CD4-positive, alpha-beta T cell treated with Interleukin-21 for 1 hour (primary cell): ENCODE data around the gene ZDHHC12.

Source experiments
- DNase-seq: peaks from one replicate; pipeline ENCODE4 v3.0.0-alpha.2; 2020

ZDHHC12 gene, protein sequence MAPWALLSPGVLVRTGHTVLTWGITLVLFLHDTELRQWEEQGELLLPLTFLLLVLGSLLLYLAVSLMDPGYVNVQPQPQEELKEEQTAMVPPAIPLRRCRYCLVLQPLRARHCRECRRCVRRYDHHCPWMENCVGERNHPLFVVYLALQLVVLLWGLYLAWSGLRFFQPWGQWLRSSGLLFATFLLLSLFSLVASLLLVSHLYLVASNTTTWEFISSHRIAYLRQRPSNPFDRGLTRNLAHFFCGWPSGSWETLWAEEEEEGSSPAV

DNA sequence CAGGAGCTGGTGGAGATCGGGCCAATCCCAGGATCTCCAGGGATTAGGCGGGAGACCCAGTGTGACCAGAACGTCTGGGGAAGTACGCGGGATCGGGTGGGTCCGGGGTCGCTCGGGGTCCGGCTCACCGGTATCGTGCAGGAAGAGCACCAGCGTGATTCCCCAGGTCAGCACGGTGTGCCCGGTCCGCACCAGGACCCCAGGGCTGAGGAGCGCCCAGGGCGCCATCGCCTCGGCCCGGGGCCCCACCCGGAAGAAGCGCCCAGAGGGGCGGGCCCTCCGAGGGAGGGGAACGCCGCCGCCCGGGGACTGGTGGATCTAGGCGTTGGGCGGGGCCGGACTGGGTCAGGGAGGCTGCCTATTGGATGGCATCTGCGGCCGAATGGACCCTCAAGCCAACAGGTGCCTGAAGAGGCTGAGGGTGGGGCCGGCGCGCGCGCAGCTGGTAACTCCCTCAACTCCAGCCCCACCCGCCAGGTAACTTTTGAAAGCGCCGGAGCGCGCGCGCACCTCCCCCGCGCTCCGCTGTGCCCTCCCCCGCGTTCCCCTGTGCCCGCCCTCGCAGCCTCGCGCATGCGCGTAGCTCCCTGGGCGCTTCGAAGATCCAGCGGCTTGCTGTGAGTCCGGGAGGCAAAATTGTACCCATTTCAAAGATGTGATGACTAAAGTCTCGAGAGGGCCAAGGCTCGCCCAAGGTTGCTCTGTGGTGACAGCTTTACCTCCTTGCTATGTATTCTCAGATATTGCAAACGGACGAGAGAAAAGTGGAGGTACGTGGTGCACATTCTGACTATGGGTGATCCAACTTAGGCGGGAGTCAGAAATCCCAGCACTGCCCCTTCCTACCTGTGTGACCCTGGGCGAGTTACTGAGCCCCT is at the start of gene ZDHHC12:
TSS of gene ZDHHC12 (minus strand) at position 262 of the 878 bp plus-strand sequence. CDS start at position 228, 34 bp downstream.
- peak; percentile 99 for DNase-seq

DNA sequence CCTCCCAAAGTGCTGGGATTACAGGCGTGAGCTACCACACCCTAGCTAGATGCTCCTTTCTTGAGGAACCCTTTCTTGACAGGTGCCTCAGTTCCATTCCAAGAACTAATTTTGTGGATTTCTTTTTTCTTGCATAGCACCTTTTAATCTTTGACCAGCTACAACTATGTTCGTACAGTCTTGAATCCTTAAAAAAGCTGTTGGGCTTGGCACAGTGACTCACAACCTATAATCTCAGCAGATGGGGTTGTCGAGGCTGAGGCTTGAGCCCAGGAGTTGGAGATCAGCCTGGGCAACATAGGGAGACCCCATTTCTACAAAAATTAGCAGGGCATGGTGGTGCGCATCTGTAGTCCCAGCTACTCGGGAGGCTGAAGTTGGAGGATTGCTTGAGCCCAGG is 49.1 kb upstream of the ZDHHC12 start:
- no peak for DNase-seq

DNA sequence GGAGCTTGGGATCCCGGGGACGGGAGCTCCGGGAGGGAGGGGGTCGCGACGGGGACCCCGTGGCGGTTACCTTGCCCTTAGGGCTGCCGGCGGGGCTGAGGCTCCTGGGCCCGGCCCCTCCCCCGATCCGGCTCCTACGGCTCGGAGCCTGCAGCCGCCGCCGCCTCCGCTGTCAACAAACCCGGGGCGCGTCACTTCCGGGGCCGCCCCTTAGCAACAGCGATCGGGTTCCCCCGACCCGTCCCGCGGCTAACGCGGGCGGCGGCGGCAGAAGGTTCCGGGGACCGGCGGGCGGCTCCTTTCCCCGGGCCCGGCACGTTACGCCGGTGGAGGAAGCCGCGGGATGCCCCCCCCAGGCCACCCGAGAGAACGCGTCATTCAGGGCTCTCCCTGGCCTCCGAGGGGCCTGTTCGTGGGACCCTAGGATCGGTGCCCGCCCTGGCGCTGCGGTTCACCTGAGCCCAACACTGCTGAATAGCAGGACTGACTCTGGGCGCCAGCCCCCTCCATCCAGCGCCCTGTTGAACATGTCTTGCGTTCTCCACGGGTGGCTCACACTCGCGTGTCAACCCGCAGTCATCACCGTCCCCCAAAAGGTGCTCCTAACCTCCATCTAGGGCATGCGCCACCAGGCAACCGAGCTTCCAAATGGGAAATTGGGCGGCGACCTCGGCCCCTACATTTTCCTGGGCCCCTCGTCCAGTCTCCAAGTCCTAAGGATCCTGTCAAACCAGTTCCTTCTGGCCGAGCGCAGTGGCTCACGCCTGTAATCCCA is 48.0 kb upstream of the ZDHHC12 start, which contains the start of gene ZER1:
TSS of gene ZER1 (minus strand) at position 183 of the 775 bp plus-strand sequence. CDS start 16,362 bp downstream, outside the sequence.
- peak; percentile 93 for DNase-seq

DNA sequence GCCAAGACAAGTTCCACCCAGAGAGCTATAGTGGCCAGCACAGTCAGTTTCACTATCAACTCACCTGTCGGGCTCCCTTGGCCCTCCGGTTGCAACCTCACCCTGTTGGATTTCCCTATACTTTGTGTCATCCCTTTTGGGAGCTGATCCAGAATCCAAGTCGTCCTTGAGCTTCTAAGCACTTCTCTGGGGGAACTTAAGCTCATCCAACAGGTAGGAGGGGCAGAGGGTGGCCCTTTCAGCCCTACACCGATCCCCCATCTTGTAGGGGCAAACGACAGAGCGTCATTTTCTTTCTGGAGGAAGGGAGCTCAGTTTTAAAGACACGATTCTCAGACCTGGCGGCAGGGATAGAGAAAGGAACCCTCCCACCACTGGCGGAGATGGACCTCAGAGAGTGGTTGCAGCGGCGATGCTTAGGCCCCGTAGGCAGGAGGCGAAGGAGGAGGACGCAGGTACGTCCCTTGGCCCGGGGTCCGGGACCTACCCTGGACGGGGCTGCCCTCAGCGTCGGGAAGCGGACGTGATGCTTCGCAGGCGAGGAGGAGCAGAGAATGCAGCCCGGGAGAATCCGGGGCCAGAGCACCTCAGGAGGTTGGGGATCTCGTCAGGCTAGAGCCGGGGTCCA is 47.3 kb upstream of the ZDHHC12 start:
- DNase-seq: peak; percentile 30

DNA sequence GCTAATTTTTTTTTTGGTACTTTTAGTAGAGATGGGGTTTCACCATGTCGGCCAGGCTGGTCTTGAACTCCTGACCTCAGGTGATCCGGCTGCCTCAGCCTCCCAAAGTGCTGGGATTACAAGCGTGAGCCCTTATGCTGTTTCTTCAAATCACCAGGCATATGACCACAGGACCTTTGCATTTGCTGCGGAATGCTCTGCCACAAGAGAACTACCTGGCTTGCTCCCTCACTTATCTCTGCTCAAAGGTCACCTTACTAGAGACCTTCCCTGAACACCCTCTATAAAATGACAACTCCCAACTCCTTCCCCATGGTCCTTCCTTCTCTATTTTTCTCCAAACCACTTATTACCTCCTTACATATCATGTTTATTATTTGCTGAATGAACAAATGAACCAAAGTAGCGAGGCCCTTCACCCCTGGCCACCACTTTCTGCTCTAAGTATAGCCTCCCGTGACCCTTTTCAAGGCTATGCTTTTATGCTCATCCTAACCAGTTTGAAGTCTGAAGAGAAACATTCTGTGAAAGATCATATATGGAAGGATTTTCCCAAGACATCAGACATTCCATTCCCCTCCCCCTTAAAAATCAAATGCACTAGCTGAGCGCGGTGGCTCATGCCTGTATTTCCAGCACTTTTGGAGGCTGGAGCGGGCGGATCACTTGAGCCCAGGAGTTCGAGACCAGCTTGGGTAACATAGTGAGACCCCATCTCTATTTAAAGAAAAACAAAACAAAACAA is 46.5 kb upstream of the ZDHHC12 start:
- DNase-seq: no peak

DNA sequence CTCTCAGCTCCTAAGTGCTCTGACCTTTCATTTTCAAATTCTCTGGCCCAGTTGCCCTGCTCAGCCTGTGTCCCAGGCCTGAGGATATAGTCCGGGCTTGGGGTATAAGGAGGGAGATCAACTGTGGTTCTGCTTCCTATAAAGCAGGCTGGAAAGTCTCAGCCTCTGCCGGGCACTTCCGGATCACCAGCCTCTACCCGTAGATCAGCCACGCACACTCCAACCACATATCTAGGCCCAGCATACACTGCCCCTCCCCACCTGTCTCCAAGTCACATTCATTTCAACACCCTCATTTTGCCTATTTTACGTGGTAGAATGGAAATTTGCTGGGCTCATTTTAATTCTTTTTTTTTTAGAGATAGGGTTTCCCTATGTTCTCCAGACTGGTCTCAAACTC is 44.7 kb upstream of the ZDHHC12 start:
- DNase-seq: no peak

DNA sequence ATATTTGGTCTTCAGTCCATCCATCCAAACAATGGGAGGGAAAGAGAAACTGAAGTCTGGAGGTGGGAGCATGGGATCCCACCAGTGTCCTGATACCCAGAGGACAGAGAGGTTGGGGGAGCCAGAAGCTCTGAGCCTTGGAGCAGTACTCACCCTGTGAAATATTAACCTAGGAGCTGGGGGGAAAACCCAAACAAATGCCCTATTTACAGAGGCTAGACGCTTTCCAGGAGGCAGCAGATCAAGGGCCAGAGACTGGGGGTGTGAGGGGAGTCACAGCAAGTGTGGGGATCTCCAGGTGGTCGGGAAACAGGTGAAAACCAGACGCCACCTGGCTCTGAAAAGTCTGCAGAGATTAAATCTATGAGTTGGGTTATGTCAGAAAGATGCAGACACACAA is 41.6 kb upstream of the ZDHHC12 start:
- no peak for DNase-seq

DNA sequence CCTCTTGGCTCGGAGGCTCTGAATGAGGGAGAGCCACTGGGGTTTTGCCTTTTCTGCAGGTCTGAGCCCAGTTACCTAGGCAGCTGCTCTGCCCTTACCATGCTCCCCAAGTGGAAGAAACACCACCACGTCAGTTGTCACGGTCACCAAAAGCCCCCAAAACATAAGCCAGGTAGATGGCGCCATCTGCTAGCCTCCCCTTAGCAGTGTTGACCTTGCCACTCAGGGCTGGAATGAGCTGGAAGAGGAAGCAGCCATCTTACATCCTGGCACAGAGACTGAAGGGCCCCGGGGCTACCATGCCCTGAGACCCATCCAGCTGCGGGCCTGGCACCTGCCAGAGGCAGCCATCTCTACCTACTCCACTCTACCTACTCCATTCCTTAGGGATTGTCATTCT is 40.4 kb upstream of the ZDHHC12 start:
- DNase-seq: peak; percentile 6

DNA sequence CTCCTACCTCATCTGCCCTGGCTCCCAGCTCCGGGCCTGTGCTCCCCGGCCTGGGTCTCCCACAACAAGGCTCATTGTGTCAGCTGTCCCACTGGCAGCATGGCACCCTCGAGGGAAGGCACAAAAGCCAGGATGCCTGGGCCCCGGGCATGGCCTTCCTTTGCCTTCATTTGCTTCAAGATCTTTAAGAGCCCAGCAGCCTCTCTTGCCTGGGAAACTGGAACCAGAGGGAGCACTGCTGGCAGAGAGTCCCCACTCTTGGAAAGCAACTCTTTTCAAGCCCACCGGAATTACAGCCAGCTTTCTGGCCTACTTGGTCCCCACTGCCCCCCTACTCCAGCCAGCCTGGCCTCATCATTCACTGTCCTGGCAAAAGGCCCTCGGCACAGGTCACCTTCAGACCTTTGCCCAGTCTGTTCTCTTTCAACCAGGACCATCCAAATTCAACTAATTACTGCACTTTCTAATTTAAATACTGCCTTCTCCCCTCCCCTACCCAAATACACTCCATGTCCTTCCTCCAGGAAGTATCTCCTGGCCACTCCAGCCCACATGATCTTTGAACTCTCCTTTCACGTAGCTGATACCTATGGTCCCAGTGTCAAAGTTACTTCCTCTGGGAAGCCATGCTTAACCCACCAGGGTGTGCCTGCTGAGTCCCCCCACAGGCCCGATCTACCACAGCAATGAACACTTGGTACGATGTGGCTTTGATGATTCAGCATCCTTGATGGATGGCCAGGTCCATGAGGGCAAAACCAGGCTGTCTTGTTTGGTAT is 38.9 kb upstream of the ZDHHC12 start:
- DNase-seq: no peak

DNA sequence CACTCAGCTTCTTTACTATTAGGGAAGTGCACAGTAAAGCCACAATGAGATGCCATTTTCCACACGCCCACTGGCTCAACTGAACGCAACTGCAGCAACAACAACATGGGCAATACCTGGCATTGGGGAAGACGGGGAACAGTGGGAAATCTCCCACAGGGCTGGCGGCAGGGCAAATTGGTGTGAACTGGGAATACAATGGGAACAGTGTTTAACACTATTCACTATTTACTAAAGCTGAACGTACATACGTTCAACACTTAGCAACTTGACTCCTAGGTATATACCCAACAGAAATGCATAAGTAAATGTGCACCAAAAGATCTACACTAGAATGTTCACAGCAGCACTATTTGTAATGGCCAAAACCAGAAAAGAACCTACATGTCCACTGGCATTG is 33.7 kb upstream of the ZDHHC12 start:
- DNase-seq: no peak

DNA sequence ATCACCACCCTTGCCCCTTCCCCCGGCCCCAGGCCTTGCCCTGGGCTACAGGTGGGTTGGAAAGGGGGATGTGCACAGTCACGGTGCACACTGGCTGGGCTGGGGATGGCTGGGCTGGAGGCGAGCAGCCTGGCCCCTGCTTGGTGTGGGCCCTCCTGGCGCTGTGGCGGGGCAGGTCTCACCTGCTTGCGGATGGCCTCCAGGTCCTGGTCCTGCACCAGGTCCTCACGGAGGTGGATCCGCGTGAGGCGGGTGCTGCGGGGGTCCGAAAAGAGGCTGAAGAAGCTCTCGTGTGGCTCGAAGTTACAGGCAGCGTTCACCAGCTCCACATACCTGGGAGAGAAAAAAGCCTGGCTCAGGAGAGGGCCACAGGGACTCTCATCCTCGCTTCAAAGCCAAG is 29.7 kb upstream of the ZDHHC12 start:
- no peak for DNase-seq

DNA sequence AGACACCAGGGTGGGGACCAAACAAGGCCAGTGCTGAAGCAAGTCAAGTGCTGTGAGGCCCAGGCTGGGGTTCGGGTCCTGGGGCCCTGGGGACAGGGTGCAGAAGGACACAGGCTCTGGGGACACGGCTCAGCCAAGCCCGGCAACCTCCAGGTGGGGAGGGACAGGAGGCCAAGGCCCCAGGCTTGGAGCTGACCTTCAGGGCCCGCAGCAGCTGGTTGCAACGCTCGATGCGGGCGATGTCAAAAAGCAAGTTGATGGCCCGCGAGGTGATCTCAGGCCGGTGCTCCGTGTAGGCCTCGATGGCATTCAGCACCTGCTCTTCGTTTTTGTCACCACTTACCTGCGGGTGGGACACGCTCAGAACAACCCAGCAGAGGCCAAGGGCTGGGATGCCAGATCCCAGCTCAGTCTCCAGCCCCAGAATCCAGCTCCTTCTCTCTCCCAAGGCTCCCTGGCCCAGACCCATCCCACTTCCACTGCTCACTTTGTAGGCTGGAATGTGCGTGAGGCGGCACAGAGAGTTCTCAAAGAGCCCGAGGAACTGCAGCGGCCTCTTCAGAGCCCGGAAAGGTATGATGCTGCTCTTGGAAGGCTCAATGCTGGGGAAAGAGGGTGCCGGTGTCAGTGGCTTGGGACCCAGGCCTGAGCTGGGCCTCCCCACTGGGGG is 27.1 kb upstream of the ZDHHC12 start:
- DNase-seq: no peak

DNA sequence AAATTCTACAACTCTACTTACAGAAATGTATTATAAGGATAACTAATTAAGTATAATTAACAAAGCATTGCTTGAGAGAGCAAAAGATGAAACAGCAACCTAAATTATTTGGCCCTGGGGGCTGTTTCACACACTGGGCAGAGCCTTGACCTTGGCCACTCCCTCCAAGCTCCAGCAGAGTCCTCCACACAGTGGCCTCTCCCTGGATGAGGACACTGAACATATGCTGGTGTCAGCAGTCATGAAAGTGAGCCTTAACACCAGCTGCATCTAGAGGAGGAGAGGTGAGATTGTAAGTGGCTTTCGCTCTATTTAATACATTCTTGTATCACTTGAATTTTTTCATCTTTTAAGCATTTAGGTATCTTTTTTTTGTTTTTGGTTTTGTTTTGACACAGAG is 23.3 kb upstream of the ZDHHC12 start:
- no peak for DNase-seq

DNA sequence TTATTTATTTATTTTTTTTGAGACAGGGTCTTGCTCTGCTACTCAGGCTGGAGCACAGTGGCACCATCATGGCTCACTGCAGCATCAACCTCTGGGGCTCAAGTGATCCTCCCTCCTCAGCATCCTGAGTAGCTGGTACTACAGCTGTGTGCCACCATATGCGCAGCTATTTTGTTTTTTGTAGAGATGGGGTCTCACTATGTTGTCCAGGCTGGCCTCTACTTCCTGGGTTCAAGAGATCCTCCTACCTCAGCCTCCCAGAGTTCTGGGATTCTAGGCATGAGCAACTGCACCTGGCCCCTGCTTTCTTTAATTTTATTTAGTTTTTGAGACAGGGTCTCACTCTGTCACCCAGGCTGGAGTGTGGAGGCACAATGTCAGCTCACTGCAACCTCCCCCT is 19.5 kb upstream of the ZDHHC12 start:
- DNase-seq: no peak

DNA sequence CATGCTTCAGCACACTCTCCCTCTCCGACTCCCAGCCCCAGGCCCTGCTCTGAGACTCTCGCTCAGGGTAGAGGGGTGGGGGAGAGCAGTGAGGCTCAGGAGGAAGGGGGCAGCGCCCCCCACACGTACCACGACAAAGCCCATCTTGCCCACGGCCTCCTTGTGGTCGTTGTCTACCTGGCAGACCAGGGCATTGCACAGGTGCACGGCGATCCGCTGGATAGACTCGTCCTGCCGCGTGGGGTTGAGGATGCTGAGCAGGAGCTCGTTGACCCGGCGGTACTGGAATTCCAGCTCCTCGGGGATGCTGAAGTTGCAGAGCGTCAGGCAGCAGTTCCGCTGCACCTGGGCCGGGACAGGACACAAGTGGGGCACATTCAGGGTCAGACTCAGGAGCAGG is 18.5 kb upstream of the ZDHHC12 start:
- DNase-seq: no peak

DNA sequence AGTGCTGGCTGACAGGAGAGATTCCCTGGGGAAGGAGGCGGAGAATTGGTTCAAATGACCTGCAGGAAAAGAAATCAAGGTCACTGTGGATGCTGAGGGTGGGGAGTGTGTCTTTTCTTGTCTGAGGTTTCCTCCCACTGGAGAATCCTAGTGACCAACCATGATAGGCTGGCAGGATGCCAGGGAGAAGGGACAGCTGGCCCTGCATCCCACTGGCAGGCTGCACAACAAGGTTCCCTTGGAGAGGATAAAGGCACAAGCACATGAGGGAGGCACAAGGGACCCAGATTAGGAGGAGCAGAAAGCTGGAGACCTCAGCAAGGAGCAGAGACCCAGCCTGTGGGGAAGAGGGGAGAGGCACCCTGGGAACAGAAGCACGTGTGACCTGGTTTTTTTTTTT is 11.4 kb upstream of the ZDHHC12 start:
- no peak for DNase-seq

DNA sequence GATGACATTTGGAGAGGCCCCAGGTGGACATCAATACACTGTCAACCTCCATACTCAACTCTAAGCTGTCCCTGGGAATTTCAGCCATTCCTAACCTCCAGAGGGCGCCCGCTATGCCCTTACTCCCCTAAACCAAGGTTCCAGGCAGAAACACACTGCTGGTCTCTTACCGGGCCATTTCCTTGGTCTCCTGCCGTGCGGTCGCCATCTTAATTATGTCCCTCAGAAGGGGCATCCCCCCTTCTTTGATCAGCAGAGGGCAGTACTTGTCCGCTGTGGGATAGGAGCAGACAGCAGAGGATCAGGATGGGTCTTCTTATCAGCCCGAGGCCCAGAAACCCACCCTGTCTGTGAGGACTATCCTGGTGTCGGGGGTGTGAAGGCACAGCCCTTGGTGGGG is 9.3 kb upstream of the ZDHHC12 start:
- peak; percentile 10 for DNase-seq

DNA sequence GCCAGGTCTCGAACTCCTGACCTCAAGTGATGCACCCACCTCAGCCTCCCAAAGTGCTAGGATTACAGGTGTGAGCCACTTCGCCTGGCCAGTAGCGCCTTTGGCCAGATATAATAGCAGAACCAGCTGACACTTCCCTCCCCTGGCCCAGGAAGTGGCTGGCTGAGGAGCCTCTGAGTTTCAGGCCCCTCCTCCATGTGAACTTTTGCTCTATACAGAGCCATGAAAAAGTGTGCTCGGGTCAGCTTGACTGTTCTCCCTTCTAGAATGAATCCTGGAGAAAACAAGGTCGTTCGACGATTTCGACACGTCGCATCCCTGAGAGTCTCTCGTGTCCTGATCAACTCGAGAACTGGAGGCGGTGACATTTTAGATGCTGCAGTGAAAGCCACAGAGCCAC is 8.6 kb upstream of the ZDHHC12 start:
- DNase-seq: no peak

DNA sequence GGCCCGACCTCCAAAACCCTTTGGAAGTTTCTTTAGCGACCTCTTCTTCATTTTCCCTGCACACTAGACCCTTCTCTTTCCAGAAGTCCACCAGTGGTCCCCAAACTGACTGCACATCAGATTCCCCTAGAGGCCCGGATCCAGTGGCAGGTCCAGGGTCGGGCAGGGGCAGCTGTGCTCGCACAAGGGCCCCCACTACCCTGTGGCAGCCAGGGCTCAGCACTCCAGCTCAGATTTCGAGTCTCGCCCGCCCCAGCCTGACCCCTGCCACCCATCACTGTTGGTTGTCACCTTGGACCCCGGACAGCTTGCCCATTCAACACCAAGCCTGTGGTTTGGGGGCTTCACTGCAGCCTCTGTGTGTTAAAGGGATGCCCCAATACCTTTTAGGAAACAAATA is 7.8 kb upstream of the ZDHHC12 start:
- no peak for DNase-seq

DNA sequence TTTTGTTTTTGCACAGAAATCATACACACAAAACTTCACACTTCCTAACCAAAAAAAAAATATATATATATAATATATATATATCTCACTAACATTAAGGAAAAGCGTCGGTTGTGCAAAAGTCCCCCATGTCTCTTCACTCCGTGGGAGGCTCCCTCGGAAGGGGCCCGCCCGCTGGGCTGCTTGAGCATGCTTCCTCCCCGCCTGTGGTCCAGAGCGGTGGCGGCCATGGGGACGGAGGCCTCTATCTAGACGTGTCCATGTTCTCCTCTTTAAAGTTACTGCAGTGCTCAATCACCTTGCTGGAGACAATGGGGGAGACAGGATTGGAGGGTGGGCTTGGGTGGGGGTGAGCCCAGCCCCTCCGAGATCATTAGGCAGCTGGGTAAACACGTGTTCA is 7.2 kb upstream of the ZDHHC12 start:
- no peak for DNase-seq
